Measurements from ENCODE around the gene ZNF469. TPM values are rescaled to one million over a fixed set of nuclear protein-coding genes. Genes with fewer than 3 reads are reported as not detected.

ZNF469 gene
- total RNA-seq, 2 donors from 2014 or later: 0.26 to 0.30 TPM

GRCh38 chr16:88430524-88431446 is 48.0 kb downstream of the ZNF469 start:
- H3K4me3 Mint-ChIP-seq: peak overlapping the region; percentile 39
- no peaks in the 10 kb centered on the region for H3K9me3 Mint-ChIP-seq
- no peaks in the 10 kb centered on the region for H3K27me3 Mint-ChIP-seq
- peak; percentile 71 for ATAC-seq (replicated peaks)
- no peaks in the 10 kb centered on the region for H3K4me1 Mint-ChIP-seq
- no peaks in the 10 kb centered on the region for H3K36me3 Mint-ChIP-seq (ENCODE audit: low read depth)
- H3K27ac Mint-ChIP-seq: no peak overlapping the region

DNA sequence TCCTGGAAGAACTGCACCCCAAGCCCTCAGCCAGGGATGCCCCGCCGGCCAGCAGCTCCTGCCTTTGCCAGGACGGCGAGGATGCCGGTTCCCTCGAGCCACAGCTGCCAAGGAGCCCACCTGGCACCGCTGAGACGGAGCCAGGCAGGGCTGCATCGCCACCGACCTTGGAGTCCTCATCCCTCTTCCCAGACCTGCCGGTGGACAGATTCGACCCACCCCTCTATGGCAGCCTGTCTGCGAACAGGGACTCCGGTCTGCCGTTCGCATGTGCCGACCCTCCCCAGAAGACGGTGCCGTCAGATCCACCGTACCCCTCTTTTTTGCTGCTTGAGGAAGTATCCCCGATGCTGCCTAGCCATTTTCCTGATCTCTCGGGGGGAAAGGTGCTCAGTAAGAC is 48.9 kb downstream of the ZNF469 start:
- no peaks in the 10 kb centered on the region for H3K9me3 Mint-ChIP-seq
- H3K27ac Mint-ChIP-seq: no peak overlapping the region
- peak overlapping the region; percentile 39 for H3K4me3 Mint-ChIP-seq
- no peaks in the 10 kb centered on the region for H3K27me3 Mint-ChIP-seq
- no peaks in the 10 kb centered on the region for H3K36me3 Mint-ChIP-seq (ENCODE audit: low read depth)
- ATAC-seq (replicated peaks): no peak
- H3K4me1 Mint-ChIP-seq: no peaks in the 10 kb centered on the region

- ATAC-seq (replicated peaks): no peak
- peak overlapping the region; percentile 39 for H3K4me3 Mint-ChIP-seq
- H3K4me1 Mint-ChIP-seq: no peaks in the 10 kb centered on the region
- no peaks in the 10 kb centered on the region for H3K27me3 Mint-ChIP-seq
- no peaks in the 10 kb centered on the region for H3K9me3 Mint-ChIP-seq
- no peaks in the 10 kb centered on the region for H3K36me3 Mint-ChIP-seq (ENCODE audit: low read depth)
- no peak overlapping the region for H3K27ac Mint-ChIP-seq
These were observed 49.4 kb downstream of the ZNF469 start for GRCh38 chr16:88432174-88432573.

Other genes starting within 250 kb of the ZNF469 start
- gene ZFPM1, start 70.3 kb downstream of the ZNF469 start, total RNA-seq: 10 to 100 TPM; 12.2 to 22.1 TPM
- gene ZC3H18, start 187.4 kb downstream of the ZNF469 start, total RNA-seq: 100 to 1,000 TPM; 103 TPM